SK-N-SH treated with all-trans-retinoic acid at 6 μM for 48 hours (cell line): ENCODE data around the gene PTGER4.

Source experiments
- BACH2 ChIP-seq: fragments of 250-450 bp; sonication (Bioruptor Pico); IDR thresholded peaks from 2 replicates; pipeline ENCODE4 v1.9.0; 2021; ENCODE audit warnings: mild to moderate bottlenecking, borderline replicate concordance
- ISL1 ChIP-seq: fragments of 250-450 bp; sonication (Bioruptor Pico); IDR thresholded peaks from 2 replicates; pipeline ENCODE4 v2.1.2; 2022; ENCODE audit warnings: mild to moderate bottlenecking, moderate library complexity
- OSR1 ChIP-seq: fragments of 250-450 bp; sonication (Bioruptor Pico); IDR thresholded peaks from 2 replicates; pipeline ENCODE4 v1.8.0; 2022; ENCODE audit warnings: moderate library complexity, mild to moderate bottlenecking, inconsistent platforms
- PPARA ChIP-seq: fragments of 250-450 bp; sonication (Bioruptor Pico); IDR thresholded peaks from 2 replicates; pipeline ENCODE4 v1.5.0; 2020; ENCODE audit warnings: mild to moderate bottlenecking, borderline replicate concordance
- RARB ChIP-seq: fragments of 250-450 bp; sonication (Bioruptor Pico); IDR thresholded peaks from 2 replicates; pipeline ENCODE4 v1.8.0; 2021; ENCODE audit warnings: mild to moderate bottlenecking, moderate library complexity
- SNAI2 ChIP-seq: fragments of 250-450 bp; sonication (Bioruptor Pico); IDR thresholded peaks from 2 replicates; pipeline ENCODE4 v1.5.0; 2020; ENCODE audit warnings: mild to moderate bottlenecking, moderate library complexity
- ZC3H10 ChIP-seq: fragments of 250-450 bp; sonication (Bioruptor Pico); IDR thresholded peaks from 2 replicates; pipeline ENCODE4 v1.5.1; 2021; ENCODE audit warnings: mild to moderate bottlenecking, moderate library complexity
- ZFP3 ChIP-seq: fragments of 250-450 bp; sonication (Bioruptor Pico); IDR thresholded peaks from 2 replicates; pipeline ENCODE4 v1.5.0; 2020; ENCODE audit warnings: mild to moderate bottlenecking, moderate library complexity
- ZNF565 ChIP-seq: fragments of 450-650 bp; formaldehyde crosslinking; conservative IDR thresholded peaks from 2 replicates; pipeline ENCODE4 v1.5.0; 2020; ENCODE audit warnings: low read depth, mild to moderate bottlenecking, moderate library complexity
- ZNF70 ChIP-seq: fragments of 450-650 bp; formaldehyde crosslinking; IDR thresholded peaks from 2 replicates; pipeline ENCODE4 v1.5.0; 2020; ENCODE audit warnings: mild to moderate bottlenecking, moderate library complexity
- TF ChIP-seq, protein P1 (sequence below): fragments of 250-450 bp; sonication (Bioruptor Pico); IDR thresholded peaks from 2 replicates; pipeline ENCODE4 v1.8.0; 2020; ENCODE audit warnings: mild to moderate bottlenecking, moderate library complexity, borderline replicate concordance

DNA sequence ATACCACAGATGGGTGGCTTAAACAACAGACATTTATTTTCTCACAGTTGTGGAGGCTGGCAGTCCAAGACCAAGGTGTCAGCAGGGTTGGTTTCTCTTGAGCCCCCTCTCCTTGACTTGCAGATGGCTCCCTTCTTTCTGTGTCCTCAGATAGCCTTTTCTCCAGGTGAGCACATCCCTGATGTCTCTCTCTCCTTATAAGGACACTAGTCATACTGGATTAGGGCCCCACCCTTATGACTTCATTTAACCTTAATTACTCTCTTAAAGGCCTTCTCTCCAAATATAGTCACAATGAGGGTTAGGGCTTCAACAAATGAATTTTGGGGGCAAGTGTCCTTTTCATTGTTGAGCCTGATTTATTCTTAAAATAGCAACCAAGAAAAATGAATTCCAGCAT is 14.7 kb downstream of the PTGER4 start:
- no peak for TF ChIP-seq PPARA (CRISPR knock-in tag)
- TF ChIP-seq RARB (CRISPR knock-in tag): no peak
- TF ChIP-seq ZFP3: no peak
- no peak for TF ChIP-seq ZNF70 (CRISPR knock-in tag)
- no peak for TF ChIP-seq SNAI2 (CRISPR knock-in tag)
- TF ChIP-seq ISL1 (CRISPR knock-in tag): no peak
- TF ChIP-seq ZNF565 (CRISPR knock-in tag): no peak
- no peak for TF ChIP-seq BACH2 (CRISPR knock-in tag)
- TF ChIP-seq ZC3H10: no peak
- TF ChIP-seq OSR1: no peak
- TF ChIP-seq, protein P1, sequence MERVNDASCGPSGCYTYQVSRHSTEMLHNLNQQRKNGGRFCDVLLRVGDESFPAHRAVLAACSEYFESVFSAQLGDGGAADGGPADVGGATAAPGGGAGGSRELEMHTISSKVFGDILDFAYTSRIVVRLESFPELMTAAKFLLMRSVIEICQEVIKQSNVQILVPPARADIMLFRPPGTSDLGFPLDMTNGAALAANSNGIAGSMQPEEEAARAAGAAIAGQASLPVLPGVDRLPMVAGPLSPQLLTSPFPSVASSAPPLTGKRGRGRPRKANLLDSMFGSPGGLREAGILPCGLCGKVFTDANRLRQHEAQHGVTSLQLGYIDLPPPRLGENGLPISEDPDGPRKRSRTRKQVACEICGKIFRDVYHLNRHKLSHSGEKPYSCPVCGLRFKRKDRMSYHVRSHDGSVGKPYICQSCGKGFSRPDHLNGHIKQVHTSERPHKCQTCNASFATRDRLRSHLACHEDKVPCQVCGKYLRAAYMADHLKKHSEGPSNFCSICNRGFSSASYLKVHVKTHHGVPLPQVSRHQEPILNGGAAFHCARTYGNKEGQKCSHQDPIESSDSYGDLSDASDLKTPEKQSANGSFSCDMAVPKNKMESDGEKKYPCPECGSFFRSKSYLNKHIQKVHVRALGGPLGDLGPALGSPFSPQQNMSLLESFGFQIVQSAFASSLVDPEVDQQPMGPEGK (CRISPR knock-in tag): no peak
